Endothelial cell of umbilical vein (primary cell): ENCODE results near the gene GLT8D1.

ENCODE experiments used
- CTCF ChIP-seq, 2 donors: IDR thresholded peaks; 1 replicate in 1 of 2; 2 replicates in 1 of 2; pipeline ENCODE4 v1.5.1; 2011; ENCODE audit warnings: low read length in 2 of 2, mild to moderate bottlenecking in 2 of 2, moderate library complexity in 2 of 2, control low read depth in 1 of 2, inconsistent platforms in 1 of 2, low read depth in 1 of 2; ENCODE audit not compliant: insufficient read depth in 1 of 2; ENCODE audit errors: extremely low read depth in 1 of 2
- MAX ChIP-seq: IDR thresholded peaks from 2 replicates; pipeline ENCODE4 v1.6.1; 2011; ENCODE audit not compliant: insufficient read depth, insufficient read length
- MYC ChIP-seq: IDR thresholded peaks from one replicate; pipeline ENCODE4 v1.6.1; 2011; ENCODE audit warnings: mild to moderate bottlenecking, low read depth, low read length
- POLR2A ChIP-seq: IDR thresholded peaks from 2 replicates; pipeline ENCODE4 v1.6.1; 2012; ENCODE audit warnings: low read depth, mild to moderate bottlenecking, control low read depth, low read length
- POLR2AphosphoS5 ChIP-seq: IDR thresholded peaks from 2 replicates; pipeline ENCODE4 v1.6.1; 2012; ENCODE audit warnings: low read depth, mild to moderate bottlenecking, control low read depth, low read length, moderate library complexity; ENCODE audit not compliant: insufficient read depth

DNA sequence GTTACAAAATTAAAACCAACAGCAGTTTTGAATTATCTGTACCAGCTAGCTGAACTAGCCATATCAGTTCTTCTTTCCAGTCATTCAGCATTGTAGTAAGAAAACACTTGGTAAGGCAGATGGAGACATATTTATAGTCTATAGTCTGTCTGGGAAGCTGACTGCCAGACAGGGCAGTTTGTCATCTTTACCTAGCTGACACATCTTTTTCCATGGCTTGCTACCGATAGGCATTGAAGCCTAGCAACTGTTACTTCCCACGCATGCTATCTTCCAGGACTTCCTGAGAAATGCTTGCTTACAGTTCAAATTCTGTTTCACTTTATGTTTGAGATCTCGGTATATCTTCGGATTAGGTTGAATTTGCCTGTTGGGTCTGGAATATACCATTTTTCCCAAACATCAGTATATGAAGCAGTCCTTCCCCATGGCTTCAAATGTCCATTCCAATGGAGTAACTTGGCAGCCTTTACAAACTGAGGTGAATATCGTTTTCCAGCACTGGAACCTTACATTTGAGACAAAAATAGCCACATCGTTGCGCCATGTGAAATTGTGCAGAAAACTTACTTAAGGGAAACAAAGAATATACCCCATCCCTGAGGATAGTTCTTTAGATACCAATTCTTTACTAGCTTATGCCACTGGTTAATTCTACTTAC is 10.9 kb downstream of the GLT8D1 start:
- TF ChIP-seq POLR2AphosphoS5, result no peak
- TF ChIP-seq CTCF (IDR thresholded peaks at IDR 0.05; ENCODE audit: extremely low read depth in 1 of 2, insufficient read depth in 1 of 2, low read depth in 1 of 2, low read length in 2 of 2), result no peak
- no peak for TF ChIP-seq POLR2A
- no peak for TF ChIP-seq MYC
- TF ChIP-seq MAX, result no peak
